ENCODE results near the gene FASN. TPM values are rescaled to one million over a fixed set of nuclear protein-coding genes. Genes with fewer than 3 reads are reported as not detected.

Gene FASN
- total RNA-seq, 2 experiments from 2014 or later = 239 to 259 TPM

DNA sequence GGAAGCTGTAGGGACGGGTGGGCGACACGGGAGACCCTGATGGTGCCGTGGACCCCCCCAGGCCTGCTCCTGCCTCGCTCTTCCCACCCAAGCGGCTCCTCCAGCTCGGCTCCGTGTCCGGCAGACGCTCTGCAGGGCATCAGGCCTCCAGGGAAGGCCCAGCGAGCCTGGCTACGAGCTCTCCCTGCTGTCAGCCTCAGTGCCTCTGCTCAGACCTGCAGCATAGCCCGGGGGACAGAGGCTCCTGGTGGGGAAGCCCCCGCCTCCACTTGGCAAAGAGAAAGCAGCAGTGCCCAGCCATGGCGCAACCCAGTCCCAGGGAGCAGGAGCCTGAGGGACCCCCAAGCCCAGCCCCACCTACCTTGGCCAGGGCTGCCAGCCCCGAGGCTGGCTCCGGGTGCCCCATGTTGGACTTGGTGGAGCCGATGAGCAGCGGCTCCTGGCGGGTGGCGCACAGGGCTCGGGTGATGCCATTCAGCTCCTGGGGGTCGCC is 5.9 kb downstream of the FASN start:
- Mint-ChIP-seq H3K27me3 (no peaks in the 10 kb centered on the region), H3K36me3 (ENCODE audit: low read depth) (peaks cover 27% of the 10 kb centered on the region), H3K9me3 (ENCODE audit: low read depth) (no peaks in the 10 kb centered on the region), H3K4me1 (peaks cover 3% of the 10 kb centered on the region), H3K4me3 (no peak overlapping the region), H3K27ac (no peak overlapping the region)
- ChIA-PET CTCF (interaction anchor here (0.6 kb wide), 1 partner anchor 109 kb away, joined by 3 read pairs; no protein-coding TSS in a partner anchor), POLR2A (no interaction called here)
- intact Hi-C loops (cut with DNase I, micrococcal nuclease) = no loop called here
- ATAC-seq (no peak), DNase-seq (no peak)

DNA sequence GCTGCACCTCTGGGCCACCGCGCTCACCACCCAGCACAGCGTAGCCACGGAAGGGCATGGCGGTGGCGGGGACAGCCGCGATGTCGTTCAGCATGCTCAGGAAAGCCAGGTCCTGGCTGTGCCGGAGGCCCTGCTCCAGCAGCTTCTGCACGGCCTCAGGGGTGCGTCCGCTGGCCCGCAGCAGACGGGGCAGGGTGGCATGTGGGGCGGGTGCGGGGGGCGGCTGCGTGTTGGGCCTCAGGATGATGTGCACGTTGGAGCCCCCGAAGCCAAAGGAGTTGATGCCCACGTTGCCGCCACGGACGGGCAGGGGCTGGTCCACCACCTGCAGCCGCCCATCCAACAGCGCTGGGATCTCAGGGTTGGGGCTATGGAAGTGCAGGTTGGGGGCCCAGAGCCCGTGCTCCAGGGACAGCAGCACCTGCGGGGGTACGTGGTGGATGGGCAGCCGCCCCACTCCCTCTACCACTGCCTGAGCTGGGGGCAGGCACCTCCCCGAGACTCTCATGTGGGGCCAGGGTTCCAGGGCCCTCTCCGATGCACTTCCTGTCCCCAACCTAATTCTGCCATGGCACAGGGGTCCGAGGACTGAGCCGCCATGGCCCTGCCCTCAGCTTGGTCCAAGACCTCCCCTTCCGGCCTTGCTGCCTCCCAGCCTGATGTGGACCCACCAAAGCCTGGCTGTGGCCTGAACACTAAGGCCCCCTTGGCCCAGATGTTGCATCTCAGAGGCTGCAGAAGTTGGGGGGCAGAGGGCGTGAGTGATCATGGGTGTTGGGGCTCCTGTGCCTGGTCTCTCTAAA is 6.6 kb downstream of the FASN start:
- Mint-ChIP-seq H3K36me3 (ENCODE audit: low read depth) (peaks cover 26% of the 10 kb centered on the region), H3K27me3 (no peaks in the 10 kb centered on the region), H3K4me3 (no peak overlapping the region), H3K9me3 (ENCODE audit: low read depth) (no peaks in the 10 kb centered on the region), H3K27ac (no peak overlapping the region), H3K4me1 (peaks cover 3% of the 10 kb centered on the region)
- ChIA-PET POLR2A (no interaction called here), CTCF (interaction anchor here (0.6 kb wide), 1 partner anchor 110 kb away, joined by 3 read pairs; no protein-coding TSS in a partner anchor)
- ATAC-seq (no peak), DNase-seq (no peak)
- intact Hi-C loops (cut with DNase I, micrococcal nuclease) = no loop called here

DNA sequence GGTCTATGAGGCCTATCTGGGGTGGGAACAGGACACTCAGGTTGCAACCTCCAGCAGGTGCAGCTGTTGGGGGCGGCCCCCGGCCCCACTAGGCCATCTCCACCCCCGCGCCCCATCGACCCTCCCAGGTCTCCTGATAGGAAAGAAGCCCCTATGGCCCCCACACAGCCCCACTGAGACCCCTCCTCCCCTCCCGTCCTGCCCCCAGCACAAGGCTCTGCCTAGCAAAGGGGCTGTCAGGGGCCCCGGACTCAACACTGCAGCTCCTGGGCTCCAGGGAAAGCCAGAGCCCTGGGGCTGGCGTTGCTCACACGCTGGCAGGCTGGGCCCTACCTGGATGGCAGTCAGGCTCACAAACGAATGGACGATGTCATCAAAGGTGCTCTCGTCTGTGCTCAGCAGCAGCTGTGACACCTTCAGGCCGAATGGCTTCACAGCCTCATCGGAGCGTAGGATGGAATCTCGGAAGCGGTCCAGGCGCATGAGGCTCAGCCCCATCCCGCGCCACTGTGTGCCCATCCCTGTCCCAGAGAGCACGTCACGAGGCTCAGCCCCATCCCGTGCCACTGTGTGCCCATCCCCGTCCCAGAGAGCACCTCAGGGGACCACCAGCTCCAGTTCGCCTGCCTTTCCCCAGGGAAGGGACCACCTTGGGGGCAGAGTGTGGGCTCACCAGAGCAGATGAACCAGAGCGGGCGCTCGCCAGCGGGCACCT is 7.3 kb downstream of the FASN start:
- no peaks in the 10 kb centered on the region for H3K9me3 Mint-ChIP-seq (ENCODE audit: low read depth)
- ChIA-PET POLR2A (no interaction called here), CTCF (interaction anchor here (0.7 kb wide), 1 partner anchor 54 kb away, joined by 3 read pairs; no protein-coding TSS in a partner anchor)
- H3K27ac Mint-ChIP-seq = no peak overlapping the region
- no peak for ATAC-seq
- no peak overlapping the region for H3K4me3 Mint-ChIP-seq
- intact Hi-C loops (cut with DNase I, micrococcal nuclease) = no loop called here
- DNase-seq = no peak
- no peaks in the 10 kb centered on the region for H3K27me3 Mint-ChIP-seq
- peaks cover 23% of the 10 kb centered on the region for H3K36me3 Mint-ChIP-seq (ENCODE audit: low read depth)
- no peaks in the 10 kb centered on the region for H3K4me1 Mint-ChIP-seq

DNA sequence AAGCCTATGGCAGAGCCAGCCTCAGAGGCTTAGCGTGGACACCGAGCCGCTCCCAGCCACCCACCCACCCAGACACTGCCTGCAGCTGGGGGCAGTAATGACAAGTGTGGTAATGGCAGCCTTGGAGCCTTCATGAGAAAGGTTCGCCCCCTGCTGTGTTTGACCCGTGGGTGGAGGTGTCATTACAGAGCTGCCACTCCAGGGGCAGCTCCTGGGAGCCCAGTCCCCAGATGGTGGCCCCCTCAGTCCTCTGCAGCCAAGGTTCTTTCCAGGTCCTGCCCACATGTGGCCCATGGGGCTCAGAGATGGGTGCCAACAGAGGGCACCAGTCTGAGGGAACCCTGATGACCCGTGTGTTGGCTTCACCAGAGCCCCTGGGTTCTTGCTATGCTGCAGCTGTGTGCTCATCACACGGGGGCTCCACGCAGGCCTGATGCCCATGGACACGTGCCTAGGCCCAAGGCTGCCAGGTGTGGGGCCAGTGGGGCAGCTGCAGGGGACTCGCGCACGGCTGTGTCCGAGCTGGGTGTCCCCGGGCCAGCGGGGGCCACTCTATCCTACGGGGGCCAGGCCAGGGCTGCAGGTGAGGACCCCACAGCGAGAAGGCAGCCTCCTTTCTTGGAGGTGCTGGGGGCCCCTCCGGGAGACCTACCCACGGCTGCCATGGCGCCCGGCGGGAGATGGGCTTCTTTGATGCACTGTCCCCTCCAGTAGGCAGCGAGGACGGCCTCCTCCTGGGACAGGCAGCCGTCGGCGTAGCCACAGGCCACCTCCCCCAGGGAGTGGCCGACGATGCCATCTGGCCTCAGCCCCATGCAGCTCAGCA is 8.1 kb downstream of the FASN start:
- H3K27me3 Mint-ChIP-seq = no peaks in the 10 kb centered on the region
- ATAC-seq (no peak), DNase-seq (peak; percentile 6)
- no peaks in the 10 kb centered on the region for H3K9me3 Mint-ChIP-seq (ENCODE audit: low read depth)
- POLR2A ChIA-PET = no interaction called here
- H3K36me3 Mint-ChIP-seq (ENCODE audit: low read depth) = peaks cover 18% of the 10 kb centered on the region
- H3K4me3 Mint-ChIP-seq = no peak overlapping the region
- intact Hi-C loops (cut with DNase I, micrococcal nuclease) = no loop called here
- CTCF ChIA-PET = interaction anchor here (0.7 to 1.6 kb wide), 2 partner anchors 24 to 54 kb away, joined by 3 read pairs; no protein-coding TSS in a partner anchor
- H3K27ac Mint-ChIP-seq = no peak overlapping the region
- no peaks in the 10 kb centered on the region for H3K4me1 Mint-ChIP-seq

DNA sequence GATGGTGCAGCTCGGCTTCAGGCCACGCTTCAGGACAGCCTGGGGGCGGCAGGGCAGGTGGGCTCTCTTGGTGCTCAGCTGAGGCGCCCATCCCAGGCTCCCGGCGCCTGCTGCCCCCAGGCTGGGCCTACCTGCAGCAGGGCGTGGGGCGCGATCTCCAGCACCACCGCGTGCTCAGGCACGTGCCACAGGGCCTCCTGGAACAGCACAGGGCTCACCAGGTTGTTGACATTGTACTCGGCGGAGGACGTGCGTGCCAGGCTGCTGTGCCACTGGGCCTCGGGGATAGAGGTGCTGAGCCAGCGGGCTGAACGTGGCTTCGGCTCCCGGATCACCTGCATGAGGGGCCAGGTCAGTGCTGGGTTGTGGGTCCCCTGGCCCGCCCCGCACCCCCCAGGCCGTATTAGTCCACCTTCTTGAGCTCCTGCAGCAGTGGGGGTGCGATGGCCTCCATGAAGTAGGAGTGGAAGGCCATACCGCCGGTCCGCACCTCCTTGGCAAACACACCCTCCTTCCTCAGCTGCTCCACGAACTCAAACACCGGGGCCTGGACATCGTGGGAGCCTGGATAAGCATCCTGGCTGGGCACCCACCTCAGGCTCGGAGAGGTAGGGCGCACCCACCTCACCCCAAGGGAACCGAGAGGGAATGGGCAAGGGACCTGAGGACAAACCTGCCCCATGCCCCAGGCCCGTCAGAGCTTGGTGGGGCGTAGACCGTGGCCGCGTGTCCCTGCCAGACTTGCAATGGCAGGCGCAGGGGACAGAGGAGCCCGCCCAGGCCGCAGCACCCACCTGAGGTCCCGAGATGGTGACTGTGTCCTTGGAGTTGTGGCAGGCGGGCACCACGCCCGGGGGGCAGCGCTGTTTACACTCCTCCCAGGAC is 9.0 kb downstream of the FASN start:
- Mint-ChIP-seq H3K27me3 (no peaks in the 10 kb centered on the region), H3K27ac (no peak overlapping the region), H3K4me1 (no peaks in the 10 kb centered on the region), H3K4me3 (no peak overlapping the region), H3K36me3 (ENCODE audit: low read depth) (peaks cover 21% of the 10 kb centered on the region), H3K9me3 (ENCODE audit: low read depth) (no peaks in the 10 kb centered on the region)
- ChIA-PET POLR2A (no interaction called here), CTCF (interaction anchor here (1.6 kb wide), 1 partner anchor 23 kb away, joined by 3 read pairs; no protein-coding TSS in a partner anchor)
- no peak for ATAC-seq
- peak; percentile 6 for DNase-seq
- intact Hi-C loops (cut with DNase I, micrococcal nuclease) = no loop called here

DNA sequence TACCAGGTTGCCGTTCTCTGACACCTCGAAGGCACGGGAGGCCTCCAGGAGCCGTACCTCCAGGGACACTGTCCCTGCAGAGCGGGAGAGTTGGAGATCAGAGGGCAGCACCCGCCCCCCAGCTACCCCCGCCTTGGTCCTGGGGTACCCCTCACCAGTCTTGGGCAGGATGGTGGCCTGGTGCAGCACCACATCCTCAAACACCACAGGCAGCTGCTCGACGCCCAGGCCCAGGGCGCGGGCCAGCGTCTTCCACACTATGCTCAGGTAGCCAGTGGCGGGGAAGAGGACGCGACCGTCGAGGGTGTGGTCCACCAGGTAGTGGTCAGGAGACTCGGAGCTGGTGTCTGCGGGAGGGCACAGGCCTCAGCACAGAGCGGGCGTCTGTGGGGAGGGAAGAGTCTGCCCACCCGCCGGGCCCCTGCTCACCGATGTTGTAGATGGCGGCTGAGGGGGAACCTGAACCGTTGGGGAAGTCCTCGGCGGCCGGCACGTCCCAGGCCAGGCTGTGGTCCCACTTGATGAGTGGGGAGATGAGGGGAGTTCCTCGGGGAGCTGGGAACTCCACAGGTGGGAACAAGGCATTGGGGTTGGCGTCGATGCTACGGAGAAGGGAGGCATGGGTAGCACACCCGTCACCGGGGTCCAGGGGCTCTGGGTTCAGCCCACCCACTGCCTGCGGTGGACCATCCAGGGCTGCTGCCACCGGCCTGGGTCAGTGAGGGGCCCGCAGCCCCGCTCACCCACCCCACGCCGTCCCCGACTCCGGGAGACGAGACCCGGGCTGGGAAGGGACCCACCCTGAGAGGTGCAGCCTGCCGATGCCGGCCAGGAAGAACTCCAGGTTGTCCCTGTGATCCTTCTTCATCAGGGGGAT is 9.8 kb downstream of the FASN start:
- H3K4me1 Mint-ChIP-seq = no peaks in the 10 kb centered on the region
- intact Hi-C loops (cut with DNase I, micrococcal nuclease) = no loop called here
- CTCF ChIA-PET = no interaction called here

DNA sequence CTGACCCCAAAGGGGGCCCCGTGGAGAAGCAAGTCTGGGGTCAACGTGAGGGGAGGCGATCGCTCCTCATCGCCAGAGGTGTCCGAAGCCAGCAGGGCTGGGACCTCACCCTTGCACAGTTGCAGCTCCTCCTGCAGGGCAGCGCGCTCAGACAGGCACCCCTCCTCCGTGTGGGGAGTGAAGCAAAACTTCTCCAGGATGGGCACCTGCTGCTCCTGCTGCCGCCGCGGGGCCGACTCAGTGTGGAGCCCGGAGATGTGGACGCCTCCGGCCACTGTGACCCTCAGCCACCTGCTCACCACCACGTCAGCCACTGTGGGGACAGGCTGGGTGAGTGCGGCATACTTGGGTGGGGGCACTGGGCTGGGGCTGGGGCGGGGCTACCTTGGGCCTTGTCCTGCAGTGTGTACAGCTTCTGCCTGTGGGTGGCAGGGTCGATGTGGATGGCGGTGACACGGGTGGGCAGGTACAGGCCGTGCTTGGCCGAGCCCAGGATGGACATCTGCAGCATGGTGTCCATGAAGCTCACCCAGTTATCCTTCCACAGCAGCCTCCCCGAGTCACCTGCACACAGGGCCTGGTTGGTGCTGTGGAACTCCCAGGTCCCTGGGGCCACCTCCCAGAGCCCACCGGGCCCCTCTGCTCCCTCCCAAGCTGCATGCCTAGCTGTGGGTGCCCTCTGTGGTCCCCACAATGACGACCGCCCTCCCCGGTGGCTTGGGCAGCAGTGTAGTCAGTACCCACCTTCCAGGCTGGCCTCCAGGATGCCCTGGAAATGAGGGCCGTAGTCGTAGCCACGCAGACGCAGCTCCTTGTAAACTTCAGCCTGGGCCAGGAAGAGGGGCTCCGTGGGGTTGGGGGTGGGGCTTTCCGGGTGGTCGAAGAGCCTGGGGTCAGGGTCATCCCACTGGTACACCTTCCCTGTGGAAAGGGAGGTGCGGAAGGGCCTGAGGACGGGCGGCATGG is 10.8 kb downstream of the FASN start:
- no peaks in the 10 kb centered on the region for H3K4me1 Mint-ChIP-seq

More for the DNA sequence above, 9.8 kb downstream of the FASN start:
- ATAC-seq = no peak
- Mint-ChIP-seq H3K36me3 (ENCODE audit: low read depth) (peaks cover 23% of the 10 kb centered on the region), H3K4me3 (no peak overlapping the region), H3K9me3 (ENCODE audit: low read depth) (no peaks in the 10 kb centered on the region), H3K27ac (no peak overlapping the region), H3K27me3 (no peaks in the 10 kb centered on the region)
- DNase-seq = peak; percentile 4
- POLR2A ChIA-PET = no interaction called here

DNA sequence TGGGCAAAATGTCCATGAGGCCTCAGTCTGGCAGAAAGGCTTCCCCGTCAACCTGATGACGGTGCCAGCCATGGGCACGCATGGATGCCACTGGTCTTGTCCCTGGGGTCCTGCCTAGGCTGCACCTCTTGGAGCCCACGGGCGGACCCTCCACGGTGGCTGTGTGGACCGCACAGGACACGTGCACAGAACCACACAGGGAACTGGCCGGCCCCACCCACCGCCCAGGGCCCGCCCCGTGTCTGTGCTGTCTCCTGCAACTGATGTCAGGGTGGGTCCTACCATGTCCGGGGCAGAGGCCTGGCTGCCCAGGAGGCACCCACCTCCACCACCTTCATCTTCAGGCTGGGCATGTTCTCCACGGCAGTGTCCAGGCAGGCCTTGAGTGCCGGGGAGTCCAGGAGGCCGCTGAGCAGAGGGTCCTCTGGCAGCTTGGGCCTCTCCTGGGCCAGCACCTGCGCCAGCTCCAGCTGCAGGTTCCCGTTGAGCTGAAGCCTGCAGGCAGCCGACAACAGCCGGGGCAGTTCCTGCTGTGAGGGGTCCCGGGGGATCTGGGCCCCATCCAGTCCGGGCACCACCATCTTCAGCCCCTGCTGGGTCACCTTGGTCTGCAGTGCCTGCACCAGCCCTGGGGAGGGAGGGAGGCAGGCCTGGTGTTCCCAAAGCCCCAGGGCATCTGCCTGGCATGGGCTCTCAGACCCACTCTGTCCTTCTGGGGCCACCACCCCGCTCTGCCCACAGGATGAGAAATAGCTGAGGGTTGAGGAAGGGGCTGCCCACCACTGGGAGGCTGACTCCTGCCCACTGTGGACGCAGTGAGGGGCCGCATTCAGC is 11.9 kb downstream of the FASN start:
- DNase-seq (no peak), ATAC-seq (no peak)
- Mint-ChIP-seq H3K4me1 (no peaks in the 10 kb centered on the region), H3K27me3 (no peaks in the 10 kb centered on the region), H3K27ac (no peak overlapping the region), H3K9me3 (ENCODE audit: low read depth) (no peaks in the 10 kb centered on the region), H3K4me3 (no peak overlapping the region), H3K36me3 (ENCODE audit: low read depth) (peaks cover 22% of the 10 kb centered on the region)
- ChIA-PET CTCF (no interaction called here), POLR2A (interaction anchor here (0.5 kb wide), 1 partner anchor 121 kb away, joined by 9 read pairs; no protein-coding TSS in a partner anchor)
- intact Hi-C loops (cut with DNase I, micrococcal nuclease) = no loop called here

More for the DNA sequence above, 10.8 kb downstream of the FASN start:
- Mint-ChIP-seq H3K36me3 (ENCODE audit: low read depth) (peaks cover 26% of the 10 kb centered on the region), H3K9me3 (ENCODE audit: low read depth) (no peaks in the 10 kb centered on the region), H3K27me3 (no peaks in the 10 kb centered on the region), H3K27ac (no peak overlapping the region), H3K4me3 (no peak overlapping the region)
- CTCF ChIA-PET = no interaction called here
- POLR2A ChIA-PET = interaction anchor here (0.5 kb wide), 1 partner anchor 122 kb away, joined by 9 read pairs; no protein-coding TSS in a partner anchor
- ATAC-seq (no peak), DNase-seq (no peak)
- intact Hi-C loops (cut with DNase I, micrococcal nuclease) = no loop called here

Measured in activated CD4-positive, alpha-beta T cell treated with anti-CD3 and anti-CD28 coated beads for 36 hours (primary cell).